GM12892 (cell line): ENCODE results near the gene TLE3.

Experiments used
- POLR2A ChIP-seq: IDR thresholded peaks from 2 replicates; pipeline ENCODE4 v1.6.1; 2011; ENCODE audit warnings: low read depth, low read length, control low read depth
- POLR2AphosphoS5 ChIP-seq: IDR thresholded peaks from 2 replicates; pipeline ENCODE4 v1.6.1; 2011; ENCODE audit warnings: low read depth, low read length, control low read depth
- TAF1 ChIP-seq: IDR thresholded peaks from 2 replicates; pipeline ENCODE4 v1.6.1; 2011; ENCODE audit warnings: low read depth, mild to moderate bottlenecking, control low read depth, low read length, borderline replicate concordance

GRCh38 chr15:70024521-70024920, 73.2 kb downstream of the TLE3 start:
- TF ChIP-seq POLR2AphosphoS5 (no peak), POLR2A (no peak), TAF1 (no peak)
